ENCODE data around the gene CLDN6.

CLDN6 gene

DNA sequence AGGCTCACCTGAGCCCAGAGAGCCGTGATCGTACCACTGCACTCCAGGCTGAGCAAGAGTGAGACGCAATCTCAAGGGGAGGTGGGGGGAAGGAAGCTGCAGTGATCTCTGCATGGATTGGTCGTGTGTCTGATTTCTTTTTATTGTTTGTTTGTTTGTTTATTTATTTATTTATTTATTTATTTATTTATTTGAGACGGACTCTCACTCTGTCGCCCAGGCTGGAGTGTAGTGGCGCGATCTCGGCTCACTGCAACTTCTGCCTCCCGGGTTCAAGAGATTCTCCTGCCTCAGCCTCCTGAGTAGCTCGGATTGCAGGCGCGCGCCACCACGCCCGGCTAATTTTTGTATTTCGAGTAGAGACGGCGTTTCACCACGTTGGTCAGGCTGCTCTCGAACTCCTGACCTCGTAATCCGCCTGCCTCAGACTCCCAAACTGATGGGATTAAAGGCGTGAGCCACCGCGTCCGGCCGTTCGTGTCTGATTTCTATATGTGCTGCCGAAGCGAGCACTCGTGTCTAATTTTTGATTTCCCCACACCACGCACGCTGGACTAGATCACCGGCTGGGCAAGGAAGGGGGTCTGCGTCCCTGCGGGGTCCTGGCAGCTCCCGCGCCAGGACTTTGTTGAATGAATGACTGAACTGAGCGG, 1.7 kb upstream of the CLDN6 start:
- DNase-seq (ENCODE audit: extremely low read depth, insufficient read length), result no peak
- H3K4me3 ChIP-seq (replicated peaks; ENCODE audit: low read depth, low read length), result peak overlapping the region; percentile 58
- no peaks in the 10 kb centered on the region; the same call in 1 of the 2 replicates for H3K27me3 ChIP-seq (replicated peaks; ENCODE audit: control insufficient read depth, insufficient read depth, low read length)
- no peaks in the 10 kb centered on the region for H3K36me3 ChIP-seq (ENCODE audit: control insufficient read depth, insufficient read depth, low read length)
- TF ChIP-seq, protein P1, sequence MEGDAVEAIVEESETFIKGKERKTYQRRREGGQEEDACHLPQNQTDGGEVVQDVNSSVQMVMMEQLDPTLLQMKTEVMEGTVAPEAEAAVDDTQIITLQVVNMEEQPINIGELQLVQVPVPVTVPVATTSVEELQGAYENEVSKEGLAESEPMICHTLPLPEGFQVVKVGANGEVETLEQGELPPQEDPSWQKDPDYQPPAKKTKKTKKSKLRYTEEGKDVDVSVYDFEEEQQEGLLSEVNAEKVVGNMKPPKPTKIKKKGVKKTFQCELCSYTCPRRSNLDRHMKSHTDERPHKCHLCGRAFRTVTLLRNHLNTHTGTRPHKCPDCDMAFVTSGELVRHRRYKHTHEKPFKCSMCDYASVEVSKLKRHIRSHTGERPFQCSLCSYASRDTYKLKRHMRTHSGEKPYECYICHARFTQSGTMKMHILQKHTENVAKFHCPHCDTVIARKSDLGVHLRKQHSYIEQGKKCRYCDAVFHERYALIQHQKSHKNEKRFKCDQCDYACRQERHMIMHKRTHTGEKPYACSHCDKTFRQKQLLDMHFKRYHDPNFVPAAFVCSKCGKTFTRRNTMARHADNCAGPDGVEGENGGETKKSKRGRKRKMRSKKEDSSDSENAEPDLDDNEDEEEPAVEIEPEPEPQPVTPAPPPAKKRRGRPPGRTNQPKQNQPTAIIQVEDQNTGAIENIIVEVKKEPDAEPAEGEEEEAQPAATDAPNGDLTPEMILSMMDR (IDR thresholded peaks at IDR 0.05; ENCODE audit: insufficient read depth, low read length, poor library complexity, severe bottlenecking), result no peak

DNA sequence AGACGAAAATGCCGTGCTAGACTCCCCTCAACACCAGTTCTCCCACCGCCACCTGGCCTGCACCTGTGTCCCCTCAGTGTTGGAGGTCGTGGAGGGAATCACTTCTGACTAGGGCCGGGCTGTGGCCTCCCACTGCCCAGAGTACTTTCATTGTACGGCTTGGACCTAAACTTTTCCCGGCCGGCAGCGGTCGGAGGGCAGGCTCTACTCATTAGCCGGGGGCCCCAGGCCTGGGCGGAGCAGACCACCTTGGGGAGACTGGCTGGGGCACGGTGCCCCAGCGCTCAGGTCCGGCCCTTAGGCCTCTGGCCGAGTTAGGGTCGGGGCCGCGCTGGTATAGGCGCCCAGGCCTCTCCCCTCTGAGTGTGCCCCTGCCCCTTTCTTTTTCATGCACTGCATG, 639 bp downstream of the CLDN6 start:
- Histone ChIP-seq H3K36me3 (ENCODE audit: control insufficient read depth, insufficient read depth, low read length) (no peaks in the 10 kb centered on the region), H3K27me3 (replicated peaks; ENCODE audit: control insufficient read depth, insufficient read depth, low read length) (no peaks in the 10 kb centered on the region; the same call in none of the 2 replicates), H3K4me3 (replicated peaks; ENCODE audit: low read depth, low read length) (no peak overlapping the region)
- DNase-seq (ENCODE audit: extremely low read depth, insufficient read length), result no peak
- TF ChIP-seq, protein P1 (IDR thresholded peaks at IDR 0.05; ENCODE audit: insufficient read depth, low read length, poor library complexity, severe bottlenecking), result no peak

DNA sequence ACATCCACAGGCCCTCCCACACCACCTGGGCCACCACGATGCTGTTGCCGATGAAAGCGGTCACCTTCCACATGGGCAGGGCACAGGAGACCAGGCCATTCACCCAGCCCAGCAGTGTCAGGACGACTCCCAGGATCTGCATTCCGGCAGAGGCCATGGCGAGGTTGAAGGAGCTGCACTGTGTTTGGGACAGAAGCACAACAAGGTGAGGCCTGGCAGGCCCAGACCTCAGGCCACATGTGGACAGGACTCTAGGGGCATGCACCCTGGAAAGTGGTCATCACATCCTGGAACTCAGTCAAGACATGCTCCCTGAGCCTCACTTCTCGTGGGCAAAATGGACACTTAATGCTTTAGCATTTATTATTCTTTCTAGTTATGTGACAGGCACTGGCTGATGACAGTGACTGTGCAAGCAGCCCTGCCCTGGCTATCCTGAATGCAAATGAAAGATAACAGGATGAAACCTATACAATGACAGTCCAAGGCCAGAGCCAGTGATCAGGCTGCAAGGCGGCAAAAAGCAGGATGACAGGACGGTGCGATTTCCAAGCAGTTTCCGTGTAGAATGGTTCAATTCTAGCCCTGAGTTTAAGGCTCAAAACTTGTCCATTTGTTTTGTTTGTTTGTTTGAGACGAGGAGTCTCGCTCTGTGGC, 2.0 kb downstream of the CLDN6 start:
- Histone ChIP-seq H3K27me3 (replicated peaks; ENCODE audit: control insufficient read depth, insufficient read depth, low read length) (no peaks in the 10 kb centered on the region; the same call in none of the 2 replicates), H3K36me3 (ENCODE audit: control insufficient read depth, insufficient read depth, low read length) (no peaks in the 10 kb centered on the region), H3K4me3 (replicated peaks; ENCODE audit: low read depth, low read length) (no peak overlapping the region)
- no peak for DNase-seq (ENCODE audit: extremely low read depth, insufficient read length)
- TF ChIP-seq, protein P1 (IDR thresholded peaks at IDR 0.05; ENCODE audit: insufficient read depth, low read length, poor library complexity, severe bottlenecking), result no peak

DNA sequence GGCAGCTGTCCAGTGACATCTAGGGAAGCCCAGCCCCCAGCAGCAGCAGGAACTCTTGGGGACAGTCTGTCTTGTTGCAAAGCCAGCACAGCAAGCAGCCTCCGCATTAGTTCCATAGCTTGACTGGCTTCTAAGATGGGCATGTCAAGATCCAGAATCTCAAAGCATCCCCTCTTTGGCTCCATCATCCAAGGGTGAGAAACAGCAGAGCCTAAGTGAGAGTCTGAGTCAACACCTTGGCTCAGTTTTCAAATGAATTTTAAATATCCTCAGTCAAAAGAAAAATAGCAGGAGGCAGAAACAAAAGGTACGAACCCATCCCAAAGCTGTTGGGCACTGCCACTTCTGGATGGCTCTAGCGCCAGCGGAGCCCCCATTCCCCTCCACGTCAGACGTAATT, 3.0 kb downstream of the CLDN6 start:
- DNase-seq (ENCODE audit: extremely low read depth, insufficient read length), result no peak
- H3K4me3 ChIP-seq (replicated peaks; ENCODE audit: low read depth, low read length), result no peak overlapping the region
- TF ChIP-seq, protein P1 (IDR thresholded peaks at IDR 0.05; ENCODE audit: insufficient read depth, low read length, poor library complexity, severe bottlenecking), result no peak
- H3K36me3 ChIP-seq (ENCODE audit: control insufficient read depth, insufficient read depth, low read length), result no peaks in the 10 kb centered on the region
- no peaks in the 10 kb centered on the region; the same call in none of the 2 replicates for H3K27me3 ChIP-seq (replicated peaks; ENCODE audit: control insufficient read depth, insufficient read depth, low read length)

DNA sequence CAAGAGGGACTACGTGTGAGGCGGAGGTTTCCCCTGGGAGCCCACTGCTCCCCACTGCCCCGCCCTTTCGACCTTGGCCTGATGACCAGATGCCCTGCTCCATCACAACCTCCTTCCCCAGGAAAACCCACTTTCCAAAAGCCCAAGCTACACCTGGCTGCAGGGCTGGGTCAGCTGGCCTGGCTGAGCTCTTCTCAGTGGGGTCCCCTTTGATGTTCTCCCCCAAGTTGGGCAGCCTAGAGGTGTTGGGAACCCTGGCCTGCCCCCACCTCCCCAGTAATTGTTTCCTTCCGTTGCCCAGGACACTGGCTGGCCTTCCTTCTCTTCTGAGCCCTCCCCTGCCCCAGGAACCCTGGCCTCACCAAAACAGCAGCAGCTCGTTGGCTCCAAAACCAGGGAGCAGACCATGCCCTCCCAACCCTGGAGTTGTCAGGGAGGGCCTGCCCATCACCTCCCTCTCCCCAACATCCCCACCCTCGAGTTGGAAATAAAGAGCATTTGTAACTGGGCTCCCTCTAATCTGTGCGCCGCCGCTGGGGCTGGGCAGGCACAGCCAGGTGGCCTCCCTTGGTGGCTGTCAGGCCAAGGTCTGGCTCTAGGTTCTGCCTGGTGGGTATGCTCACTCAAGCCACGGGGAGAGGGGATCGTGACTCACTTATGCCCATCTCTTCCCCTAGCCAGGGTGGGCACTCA, 3.8 kb downstream of the CLDN6 start:
- no peaks in the 10 kb centered on the region; the same call in none of the 2 replicates for H3K27me3 ChIP-seq (replicated peaks; ENCODE audit: control insufficient read depth, insufficient read depth, low read length)
- DNase-seq (ENCODE audit: extremely low read depth, insufficient read length), result no peak
- H3K36me3 ChIP-seq (ENCODE audit: control insufficient read depth, insufficient read depth, low read length), result no peaks in the 10 kb centered on the region
- H3K4me3 ChIP-seq (replicated peaks; ENCODE audit: low read depth, low read length), result no peak overlapping the region
- TF ChIP-seq, protein P1 (IDR thresholded peaks at IDR 0.05; ENCODE audit: insufficient read depth, low read length, poor library complexity, severe bottlenecking), result no peak

Measured in GM06990 (cell line).